CD4-positive, alpha-beta T cell treated with Interleukin-17A for 4 hours (primary cell): ENCODE measurements around the gene HTT.
"Not testable (repeated sequence)": the region's sequence is repeated elsewhere in the genome, so short reads cannot be mapped to it uniquely, and the experiment has no call there.

Source experiments
- DNase-seq: peaks from one replicate; pipeline ENCODE4 v3.0.0-alpha.2; 2020; ENCODE audit warnings: mixed read lengths

HTT gene

DNA sequence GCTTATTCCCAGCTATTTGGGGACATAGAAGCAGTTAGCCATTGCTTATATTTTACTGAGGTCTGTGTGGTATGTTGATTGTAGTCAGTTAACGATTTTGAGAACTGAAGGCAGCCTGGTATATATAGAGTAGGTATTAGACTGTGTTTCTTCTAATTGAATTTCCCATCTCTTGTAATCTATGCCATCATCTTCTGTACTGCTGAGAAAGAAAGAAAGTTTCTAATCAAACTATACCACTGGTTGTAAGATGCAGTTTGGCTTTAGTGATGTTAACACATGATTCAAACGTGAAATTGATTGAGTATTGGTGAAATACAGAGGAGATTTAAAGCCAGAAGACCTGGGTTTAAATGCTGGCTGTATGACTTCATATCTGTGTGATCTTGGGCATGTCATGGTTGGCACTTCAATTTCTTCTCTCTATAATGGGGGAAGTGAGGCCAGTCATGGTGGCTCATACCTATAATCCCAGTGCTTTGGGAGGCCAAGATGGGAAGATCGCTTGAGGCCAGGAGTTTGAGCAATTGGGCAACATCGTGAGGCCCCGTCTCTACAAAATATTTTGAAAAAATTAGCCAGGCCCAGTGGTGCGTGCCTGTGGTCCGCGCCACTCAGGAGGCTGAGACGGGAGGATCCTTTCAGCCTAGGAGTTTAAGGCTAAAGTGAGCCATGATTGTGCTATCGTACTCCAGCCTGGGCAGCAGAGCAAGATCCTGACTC is 11.6 kb downstream of the HTT start:
- no peak for DNase-seq

DNA sequence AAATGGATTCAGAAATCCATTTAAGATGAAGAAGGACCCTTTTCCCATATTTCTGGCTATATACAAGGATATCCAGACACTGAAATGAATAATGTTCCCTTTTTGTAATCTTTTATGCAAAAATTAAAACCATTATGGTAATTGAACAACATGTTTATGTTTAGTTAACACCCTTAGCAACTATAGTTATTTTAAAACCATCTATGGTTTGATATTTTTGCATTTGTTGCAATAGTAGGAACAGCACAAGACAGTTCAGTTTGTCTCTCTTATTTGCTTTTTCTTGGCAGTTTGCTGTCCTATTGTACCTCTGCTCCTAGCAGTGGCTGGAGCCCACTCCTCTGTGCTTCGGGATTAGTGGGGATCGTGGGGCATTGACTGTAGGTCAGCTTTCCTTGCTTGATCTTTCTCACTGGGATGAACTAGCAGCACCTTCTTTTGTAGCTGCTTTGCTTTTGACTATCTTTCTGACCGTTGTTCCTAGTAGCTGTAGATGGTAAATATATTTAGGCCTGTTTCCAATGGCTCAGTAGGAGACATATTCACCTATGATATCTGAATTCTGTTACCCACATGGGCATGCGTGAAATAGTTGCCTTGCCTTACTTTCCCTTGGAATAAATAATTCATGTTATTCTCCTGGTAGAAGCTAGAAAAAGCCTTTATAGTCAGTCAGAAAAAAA is 12.8 kb downstream of the HTT start:
- DNase-seq = no peak

DNA sequence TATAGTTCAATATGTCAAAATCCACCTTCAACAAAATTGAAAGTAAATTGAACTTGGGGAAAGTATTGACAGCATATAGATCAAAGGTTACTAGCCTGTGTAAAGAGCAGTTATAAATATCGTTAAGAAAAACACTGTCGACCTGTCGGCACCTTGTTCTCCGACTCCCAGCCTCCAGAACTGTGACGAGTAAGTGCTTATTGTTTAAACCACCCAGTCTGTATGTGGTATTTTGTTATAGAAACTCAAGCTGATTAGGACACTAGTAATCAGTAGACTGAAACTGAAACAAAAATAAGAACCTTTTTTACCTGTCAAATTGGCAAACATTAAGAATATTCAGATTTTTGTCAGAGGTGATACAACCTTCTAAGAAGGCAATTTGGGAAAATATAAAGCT is 17.0 kb downstream of the HTT start:
- no peak for DNase-seq

DNA sequence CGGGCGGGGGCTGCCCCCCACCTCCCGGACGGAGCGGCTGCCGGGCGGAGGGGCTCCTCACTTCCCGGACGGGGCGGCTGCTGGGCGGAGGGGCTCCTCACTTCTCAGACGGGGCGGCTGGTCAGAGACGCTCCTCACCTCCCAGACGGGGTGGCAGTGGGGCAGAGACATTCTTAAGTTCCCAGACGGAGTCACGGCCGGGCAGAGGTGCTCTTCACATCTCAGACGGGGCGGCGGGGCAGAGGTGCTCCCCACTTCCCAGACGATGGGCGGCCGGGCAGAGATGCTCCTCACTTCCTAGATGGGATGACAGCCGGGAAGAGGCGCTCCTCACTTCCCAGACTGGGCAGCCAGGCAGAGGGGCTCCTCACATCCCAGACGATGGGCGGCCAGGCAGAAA is 20.2 kb downstream of the HTT start:
- DNase-seq = not testable (repeated sequence)

DNA sequence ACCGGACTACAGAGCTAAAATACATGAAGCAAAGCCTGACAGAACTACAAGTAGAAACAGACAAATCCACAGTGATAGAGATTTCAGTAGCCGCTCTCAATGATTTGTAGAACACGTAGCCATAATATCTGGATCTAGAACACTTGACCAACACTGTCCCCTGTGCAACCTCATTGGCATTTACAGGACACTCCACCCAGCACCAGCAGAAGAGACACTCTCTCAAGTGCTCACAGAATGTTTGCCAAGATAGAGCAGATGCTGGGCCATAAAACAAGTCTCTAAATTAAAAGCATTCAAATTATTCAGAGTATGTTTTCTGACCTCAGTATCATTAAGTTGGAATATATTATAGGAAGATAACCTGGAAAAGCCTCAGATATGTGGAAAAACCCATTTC is 21.7 kb downstream of the HTT start:
- no peak for DNase-seq

DNA sequence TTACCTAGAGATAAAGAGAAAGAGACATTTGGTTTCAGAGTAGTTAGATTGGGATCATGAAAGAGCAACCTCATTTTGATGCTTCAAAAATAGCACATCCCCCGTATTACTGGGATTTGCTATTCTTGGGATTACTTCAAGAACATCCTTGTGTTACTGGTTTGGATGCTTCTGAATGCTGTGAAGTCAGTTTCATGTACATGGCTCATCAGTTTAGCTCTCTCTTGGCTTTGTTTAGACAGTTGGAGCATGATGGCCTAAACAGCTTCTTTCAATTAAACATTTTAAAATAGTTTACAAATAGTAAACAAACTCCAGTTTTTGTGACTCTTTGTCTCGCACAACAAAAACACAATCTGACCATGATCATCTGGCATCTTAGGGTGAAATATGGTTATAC is 23.9 kb downstream of the HTT start:
- no peak for DNase-seq

DNA sequence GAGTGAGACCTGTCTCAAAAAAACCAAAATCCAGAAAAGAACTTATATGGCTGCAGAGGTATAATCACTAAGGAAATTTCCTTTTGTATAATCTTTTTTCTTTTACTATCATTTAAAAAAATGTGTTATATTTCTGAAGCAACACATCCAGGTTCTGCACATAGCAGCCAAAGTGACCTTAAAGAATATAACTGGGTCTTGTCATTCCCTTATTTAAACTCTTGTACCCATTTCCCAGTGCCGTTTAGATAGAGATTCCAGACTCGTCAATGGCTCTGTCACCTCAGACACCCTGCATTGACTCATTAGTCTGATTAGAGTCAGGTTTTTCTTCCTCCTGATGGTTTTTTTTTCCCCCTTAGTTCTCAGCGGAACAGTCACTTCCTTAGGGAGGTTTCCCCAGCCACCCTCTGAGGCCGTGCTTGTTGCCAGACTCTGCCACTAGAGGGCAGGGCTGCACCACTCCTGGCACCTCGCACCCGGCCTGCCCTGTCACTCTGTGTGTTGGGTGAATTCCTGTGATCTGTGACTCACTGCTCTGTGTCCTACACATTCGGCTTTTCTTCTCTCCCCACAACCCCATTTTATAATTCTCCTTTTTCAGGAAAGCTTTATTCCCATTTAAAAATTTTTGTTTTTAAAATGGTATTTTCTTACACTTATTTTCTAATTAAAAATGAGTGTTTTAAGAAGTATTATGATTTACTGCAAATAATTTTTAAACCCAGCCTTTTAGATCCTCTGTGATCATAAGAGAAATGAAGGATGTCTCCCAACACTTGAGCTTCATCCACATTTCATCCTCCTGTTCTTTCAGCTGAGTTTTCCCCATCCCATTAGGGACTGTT is 32.1 kb downstream of the HTT start:
- peak; percentile 91 for DNase-seq

DNA sequence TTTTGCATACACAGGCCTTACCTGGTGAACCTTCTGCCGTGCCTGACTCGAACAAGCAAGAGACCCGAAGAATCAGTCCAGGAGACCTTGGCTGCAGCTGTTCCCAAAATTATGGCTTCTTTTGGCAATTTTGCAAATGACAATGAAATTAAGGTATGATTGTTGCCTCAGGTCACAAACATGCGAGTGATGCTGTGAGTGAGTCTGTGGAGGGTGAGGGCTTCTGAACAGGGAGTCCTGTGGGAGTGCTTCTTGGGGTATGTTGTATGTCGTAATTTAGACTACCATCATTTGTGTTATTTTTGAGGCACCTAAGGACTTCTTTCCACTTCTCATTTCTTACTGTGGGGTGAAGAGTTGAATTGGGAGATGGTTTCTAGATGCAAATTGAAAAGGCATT is 32.8 kb downstream of the HTT start:
- no peak for DNase-seq

DNA sequence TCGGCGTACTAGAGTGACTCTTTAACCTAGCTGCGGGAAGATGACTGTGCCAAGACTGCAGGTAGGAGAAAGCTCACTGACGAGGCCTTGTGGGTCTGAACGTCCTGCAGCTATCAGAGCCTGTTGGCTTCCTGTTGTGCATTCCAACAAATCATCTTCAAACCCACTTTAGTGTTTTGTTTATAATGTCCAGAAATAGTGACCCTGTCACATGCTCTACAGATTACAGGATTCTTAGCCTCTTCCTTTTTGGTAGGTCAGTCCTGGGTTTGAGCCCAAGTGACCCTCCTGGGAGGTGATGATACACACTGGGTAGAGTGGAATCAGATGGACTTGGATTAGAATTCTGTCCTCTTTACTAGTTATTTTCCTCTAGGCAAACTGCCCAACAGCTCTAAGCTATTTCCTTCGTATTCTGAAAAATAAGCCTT is 33.2 kb downstream of the HTT start:
- no peak for DNase-seq

DNA sequence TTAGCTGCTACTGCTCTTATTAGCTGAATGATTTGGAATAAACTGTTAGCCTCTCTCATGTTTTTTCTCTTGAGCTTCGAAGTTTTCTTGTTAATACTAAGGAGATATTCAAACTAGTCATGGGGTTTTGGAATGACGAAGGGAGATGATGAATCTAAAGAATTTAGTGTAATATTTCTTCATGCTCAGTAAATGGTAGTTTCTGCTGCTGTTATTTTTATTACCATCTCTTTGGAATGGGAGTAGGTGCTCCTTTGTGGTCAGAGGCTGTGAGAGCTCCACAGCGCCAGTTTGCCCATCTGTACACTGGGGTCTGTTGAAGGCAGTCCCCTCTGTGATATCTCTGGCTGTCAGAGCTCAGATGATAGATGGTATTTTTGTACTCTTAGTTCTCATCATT is 33.7 kb downstream of the HTT start:
- no peak for DNase-seq

DNA sequence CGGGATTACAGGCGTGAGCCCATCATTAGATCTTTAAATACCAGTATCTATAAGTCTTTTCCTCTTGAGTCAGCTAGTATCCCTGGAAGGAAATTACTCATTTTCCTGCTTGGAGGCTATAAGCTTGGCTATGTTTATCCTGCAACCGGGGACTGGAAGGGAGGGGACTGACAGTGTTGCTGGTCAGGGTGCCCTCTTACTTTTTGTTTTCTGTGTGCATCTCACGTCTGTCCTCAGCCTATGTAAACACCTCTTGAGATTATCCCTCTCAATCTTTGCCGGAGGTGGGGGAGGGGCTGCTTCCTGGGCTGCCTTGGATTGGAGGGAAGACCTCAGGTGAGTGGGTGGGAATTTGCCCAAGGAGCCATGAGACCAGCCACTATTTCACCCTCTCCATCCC is 37.0 kb downstream of the HTT start:
- no peak for DNase-seq

DNA sequence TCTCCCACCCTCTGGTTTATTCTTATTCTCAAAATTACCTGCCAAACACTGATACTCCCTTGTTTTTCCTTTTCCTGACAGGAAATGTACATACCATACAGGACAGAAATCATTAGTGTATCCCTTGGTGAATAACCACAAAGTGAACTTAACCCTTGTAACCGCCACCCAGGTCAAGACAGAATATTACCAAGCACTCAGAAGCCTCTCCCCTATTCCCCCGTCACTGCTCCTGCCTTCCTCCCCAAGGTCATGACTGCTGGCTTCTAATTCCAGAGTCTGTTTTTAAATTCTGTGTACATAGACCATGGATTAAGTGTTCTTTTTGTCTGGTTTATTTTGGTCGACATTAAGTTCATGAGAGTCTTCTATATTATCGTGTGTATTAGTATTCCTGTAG is 37.7 kb downstream of the HTT start:
- no peak for DNase-seq

DNA sequence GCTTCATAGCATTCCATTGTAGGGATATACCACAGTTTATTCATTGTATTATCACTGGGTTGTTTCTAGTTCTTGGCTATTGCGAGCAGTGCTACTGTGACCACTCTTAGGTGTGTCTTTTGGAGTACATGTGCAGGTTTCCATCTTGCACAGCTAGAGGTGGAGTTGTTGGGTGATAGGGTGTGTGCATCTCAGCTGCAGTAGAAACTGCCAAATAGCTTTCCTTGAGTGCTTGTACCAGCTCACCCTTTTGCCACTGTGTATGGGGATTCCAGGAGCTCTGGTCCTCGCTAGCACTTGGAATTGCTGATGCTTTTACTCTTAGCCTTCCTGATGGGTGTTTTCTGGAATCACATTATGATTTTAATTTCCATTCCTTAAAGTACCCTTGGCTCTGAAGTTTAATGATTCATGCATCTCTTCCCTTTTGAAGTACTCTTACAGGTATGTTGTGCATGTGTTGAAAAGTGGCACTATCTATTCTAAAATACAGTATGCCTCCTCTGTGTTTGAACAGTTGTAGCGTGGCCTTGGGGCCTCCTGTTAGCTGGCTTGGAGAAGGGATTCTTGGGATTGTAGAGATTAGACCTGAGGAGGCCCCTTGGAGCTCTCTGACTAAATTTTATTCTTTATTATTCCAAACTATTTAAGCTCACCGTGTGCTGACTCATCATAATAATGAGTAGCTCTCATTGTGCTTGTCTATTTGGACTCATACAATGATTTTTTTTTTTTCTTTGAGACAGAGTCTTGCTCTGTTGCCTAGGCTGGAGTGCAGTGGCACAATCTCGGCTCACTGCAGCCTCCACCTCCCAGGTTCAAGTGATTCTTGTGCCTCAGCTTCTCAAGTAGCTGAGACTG is 38.4 kb downstream of the HTT start:
- DNase-seq = no peak

DNA sequence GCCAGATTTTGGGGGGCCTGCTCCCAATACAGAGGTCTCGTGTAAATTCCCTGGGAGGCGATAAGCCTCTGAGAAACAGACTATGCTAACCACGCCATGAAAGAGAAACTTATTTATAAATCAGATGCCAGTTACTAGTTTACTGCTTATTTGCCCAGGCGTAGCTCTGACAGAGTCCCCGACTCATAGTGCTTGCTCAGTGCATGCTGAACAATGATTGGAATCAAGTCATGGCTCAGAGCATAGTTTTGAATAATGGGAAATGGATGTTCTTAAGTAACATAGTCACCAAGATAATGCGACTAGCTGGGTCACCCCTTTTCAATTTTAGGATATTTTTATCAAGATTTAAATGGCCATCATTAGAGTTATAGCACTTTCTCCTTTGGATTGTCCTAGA is 39.9 kb downstream of the HTT start:
- DNase-seq = no peak

DNA sequence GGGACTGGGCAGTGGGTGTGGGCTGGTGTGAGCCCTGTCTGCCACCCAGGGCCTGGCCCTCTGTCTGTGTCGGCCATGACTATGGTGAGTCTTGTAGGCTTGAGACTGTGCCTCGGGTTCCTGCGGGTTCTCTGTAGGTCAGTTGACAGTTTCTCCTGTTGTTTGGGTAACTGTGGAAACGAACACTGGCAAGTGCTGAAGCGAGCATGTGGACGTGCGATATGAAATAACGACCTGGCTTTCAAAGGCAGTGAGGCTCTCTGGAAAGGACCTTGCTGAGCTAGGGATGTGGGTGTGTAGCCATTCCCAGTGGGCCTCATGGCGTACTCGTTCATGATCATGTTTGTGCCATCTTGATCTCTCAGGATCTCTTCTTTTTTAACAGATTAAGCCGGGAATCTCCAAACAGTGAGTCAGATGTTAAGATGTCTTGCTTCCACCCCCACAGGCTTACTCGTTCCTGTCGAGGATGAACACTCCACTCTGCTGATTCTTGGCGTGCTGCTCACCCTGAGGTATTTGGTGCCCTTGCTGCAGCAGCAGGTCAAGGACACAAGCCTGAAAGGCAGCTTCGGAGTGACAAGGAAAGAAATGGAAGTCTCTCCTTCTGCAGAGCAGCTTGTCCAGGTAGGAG is 41.3 kb downstream of the HTT start:
- DNase-seq = no peak

DNA sequence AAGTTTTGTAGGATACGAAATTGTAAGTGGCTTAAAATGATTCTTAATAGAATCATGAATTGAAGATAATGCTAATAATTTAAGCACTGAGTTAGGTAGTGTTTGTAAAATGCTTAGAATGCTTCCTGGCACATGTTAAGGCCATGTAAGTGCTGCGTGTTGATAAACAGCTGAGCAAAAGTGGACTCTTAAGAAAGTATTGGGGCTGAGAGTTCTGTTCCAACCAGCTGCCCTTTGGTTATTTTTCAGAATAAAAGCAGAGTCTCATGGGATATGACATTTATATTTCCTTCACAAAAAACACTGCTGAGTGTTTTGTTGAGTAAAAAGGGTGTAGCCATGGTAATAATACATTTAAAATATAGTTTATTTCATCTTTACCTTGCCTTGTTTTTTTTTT is 42.5 kb downstream of the HTT start:
- DNase-seq = no peak

DNA sequence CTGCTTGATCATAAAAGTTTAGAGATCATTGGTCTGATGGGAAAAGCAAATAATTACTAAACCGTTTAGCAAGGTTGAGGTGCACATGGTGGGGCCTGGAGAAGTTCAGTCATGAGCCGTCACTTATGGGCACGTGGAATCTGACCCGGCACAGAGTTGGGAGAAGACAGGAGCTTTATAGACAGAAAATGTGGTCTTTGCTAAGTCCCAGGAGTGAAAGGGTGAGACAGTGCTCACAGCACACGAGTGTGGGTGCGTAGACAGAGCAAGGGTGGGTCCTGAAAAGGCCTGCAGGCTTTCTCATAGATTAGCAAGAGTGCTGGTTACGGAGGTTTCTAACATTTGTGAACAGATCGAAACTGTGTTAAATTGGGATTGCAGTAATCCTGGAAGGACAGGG is 43.8 kb downstream of the HTT start:
- no peak for DNase-seq

DNA sequence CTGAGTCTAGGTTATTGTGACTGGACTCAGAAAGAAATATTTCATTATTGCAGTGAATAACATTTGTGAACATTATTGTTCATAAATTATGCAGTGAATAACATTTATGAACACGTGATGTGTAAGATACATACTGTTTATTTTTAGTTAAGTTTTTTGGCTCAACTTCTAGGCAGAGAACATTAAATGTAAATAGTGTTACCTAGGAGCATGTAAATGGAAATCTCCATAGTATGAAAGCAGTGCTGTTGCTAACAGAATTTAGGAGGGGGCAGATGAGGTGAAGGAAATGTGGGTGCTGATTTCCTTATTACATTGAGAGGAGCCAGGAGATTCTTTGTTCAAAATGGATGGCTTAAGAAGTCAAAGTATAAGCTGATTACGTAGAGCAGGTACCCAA is 45.0 kb downstream of the HTT start:
- DNase-seq = no peak

DNA sequence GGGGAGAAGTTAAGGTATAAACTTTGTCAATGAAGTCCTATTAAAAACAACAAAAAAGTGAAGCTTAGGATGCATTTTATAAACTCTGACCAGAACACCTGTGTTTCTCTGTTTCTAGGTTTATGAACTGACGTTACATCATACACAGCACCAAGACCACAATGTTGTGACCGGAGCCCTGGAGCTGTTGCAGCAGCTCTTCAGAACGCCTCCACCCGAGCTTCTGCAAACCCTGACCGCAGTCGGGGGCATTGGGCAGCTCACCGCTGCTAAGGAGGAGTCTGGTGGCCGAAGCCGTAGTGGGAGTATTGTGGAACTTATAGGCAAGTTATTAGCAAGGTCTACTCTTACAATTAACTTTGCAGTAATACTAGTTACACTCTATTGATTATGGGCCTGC is 46.6 kb downstream of the HTT start:
- DNase-seq = no peak

DNA sequence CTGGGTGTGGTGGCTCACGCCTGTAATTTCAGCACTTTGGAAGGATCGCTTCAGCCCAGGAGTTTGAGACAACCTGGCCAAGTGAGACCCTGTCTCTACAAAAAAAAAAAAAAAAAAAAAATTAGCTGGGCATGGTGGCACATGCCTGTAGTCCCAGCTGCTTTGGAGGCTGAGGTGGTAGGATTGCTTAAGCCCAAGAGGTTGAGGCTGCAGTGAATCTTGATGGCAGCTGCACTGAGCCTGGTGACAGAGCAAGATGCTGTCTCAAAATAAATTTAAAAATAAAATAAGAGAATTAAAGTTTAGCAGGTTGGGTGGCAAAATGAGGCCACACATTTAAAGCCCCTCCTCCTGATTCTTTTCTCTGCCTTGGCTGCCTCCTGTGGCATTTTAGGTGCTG is 47.1 kb downstream of the HTT start:
- DNase-seq = no peak

DNA sequence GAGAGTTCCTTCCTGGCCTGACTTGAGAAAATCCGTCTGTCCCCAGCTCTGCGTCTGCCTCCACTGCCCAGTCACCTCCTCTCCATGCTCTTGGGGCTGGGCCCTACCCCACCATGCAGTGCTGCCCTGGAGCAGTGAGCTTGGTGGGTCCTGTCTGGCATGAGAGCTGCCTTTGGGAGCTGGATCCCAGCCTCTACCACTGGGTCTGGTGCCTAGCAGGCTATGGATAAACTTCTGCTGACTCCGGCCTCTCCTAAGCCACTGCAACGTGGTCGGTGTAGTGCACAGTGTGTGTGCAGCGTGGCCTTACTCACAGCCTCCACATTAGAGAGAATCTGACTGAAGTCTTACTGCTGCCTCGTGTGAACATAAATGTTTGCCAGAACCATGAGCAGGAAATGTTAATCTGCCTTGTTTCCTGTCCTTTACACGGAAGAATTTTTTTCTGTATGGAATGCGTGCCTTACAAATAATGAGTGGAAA is 47.6 kb downstream of the HTT start:
- peak; percentile 12 for DNase-seq

DNA sequence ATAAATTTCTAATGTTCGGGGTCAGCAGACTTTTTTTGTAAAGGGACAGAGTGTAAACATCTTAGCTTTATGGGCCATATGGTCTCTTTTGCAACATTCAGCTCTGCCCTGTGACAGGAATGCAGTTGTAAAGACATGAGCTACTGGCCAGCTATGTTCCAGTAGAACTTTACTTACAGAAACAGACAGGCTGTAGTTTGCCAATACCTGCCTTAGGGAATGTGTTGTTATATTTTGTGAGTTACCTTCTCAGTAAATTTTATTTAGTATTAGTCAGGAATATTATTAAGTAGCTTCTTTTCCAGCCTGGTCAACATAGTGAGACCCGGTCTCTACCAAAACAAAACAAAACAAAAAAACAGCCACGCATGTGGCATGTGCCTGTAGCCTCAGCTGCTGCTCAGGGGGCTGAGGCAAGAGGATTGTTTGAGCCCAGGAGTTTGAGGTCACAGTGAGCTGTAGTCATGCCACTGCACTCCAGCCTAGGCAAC is 48.7 kb downstream of the HTT start:
- DNase-seq = no peak
